Measurements from ENCODE around the gene ATP1A3.
"Not testable (repeated sequence)": the region's sequence is repeated elsewhere in the genome, so short reads cannot be mapped to it uniquely, and the experiment has no call there.

ATP1A3 gene

DNA sequence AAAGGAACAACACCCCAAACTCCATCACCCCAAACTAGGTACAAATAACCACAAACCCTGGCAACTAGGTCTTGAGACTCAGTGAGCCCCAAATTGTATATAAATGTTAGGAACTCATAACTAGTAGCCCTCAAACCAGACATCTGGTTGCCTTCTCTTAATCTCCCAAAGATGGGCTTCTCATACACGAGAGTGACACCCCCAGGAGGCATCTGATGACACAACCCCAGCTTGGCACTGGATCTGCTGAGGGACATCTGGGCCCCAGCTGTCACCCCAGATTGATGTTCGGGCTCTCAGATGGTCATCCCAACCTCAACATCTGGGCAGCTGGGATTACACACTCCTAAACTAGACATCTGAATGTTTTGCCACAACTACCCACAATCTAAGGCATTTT lies 49.7 kb downstream of the ATP1A3 start:
- DNase-seq, result no peak

DNA sequence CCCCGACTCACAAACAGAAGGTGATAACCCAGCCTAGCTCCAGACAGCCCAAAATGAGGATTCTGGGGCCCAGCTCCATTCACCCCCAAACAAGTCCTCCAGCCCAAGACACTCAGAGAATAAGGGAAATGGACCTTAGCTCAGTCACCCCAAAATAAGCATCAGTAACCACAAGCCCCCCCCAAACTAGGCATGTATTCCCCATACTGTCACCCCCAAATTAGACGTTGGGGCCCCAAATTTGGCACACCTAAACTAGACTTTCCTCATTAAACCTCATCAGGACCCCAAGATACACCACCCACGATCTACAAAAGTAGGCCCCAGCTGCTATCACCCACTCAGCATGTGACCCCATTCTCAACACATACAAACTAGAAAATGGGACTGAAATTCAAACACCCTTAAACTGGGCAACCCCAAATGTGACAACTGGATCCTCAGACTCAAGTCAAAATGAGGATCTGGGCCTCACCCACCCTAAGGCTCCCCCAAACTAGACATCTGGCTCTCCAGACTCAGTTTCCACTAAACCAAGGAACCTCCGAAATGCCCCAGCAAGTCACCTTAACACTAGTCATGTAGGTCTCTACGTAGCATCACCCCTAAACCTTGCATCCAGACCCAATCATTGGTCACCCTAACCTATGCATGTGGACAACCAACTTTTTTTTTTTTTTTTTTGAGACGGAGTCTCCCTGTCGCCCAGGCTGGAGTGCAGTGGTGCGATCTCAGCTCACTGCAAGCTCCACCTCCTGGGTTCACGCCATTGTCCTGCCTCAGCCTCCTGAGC lies 52.4 kb downstream of the ATP1A3 start:
- DNase-seq, result no peak

DNA sequence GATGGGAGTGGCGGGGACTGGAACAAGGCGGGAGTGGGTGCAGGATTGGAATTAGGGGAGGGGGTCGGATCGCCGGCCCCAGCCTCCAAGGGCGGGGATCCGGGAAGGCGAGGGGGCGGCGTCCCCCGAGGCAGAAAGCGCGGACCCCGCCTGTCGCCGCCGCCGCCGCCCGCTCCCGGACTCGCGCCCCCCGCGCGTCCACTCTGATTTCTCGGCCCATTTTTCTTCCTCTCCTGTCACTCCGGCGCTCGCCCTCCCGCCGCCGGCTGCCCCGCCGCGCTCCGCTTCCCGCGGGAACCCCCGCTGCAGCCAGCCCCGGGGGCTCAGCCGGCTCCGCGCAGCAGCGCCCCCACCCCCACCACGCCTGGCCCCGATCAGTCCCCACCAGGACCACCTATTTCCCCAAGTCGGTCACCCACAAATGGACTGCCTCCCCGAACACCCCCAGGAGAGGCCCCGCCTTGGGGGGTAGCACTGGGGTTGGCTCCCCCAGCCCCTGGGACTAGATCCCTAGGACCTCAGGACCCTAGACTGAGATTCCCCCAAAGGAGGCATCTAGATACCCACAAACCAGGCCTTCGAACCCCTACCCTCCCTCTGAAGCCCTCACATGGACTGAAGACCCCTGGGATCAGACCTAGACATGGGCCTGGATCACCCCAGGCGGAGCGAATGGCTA lies 53.2 kb downstream of the ATP1A3 start:
- DNase-seq, result no peak

DNA sequence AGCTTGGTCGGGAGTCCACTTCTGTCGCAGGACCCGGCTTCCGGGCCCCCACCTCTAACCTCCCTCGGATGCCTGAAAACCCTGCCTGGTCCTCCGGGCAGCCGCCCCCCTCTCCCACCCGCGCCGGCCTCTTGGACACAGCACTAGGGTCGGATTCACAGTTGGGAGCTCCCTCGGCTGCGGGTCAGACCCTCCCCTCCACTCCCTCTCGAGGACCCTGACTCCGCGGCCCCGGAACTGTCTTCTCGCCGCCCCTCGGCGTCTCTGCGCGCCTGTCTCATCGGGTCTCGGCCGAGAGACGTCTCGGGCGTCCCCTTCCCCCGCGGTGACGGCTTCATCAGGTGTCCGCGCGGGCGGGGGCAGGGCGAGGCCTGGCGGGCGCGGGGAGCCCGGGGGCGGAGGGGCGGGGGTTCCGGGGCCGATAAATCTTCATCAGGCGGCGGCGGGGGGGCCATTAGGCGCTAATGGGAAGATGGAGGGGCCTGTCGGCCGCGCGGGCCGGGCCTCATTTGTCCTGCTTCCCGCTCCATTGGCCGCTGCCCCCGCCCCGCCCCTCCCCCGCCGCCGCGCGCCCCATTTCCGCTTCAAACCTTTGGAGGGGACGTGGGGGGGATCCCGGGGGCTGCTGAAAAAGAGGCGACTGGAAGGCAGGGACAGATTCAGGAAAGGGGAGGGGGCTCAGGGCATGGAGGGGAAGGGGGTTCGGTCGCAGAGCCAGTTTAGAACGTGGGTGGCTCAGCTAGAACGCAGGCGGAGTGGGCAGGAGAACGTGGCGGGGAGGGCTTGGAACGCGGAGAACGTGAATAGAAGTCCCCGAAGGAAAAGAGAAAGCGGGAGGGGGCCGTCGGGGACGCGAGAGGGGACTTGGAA lies 53.9 kb downstream of the ATP1A3 start:
- DNase-seq, result peak in 3 of 4 experiments; percentile 20 to 57 (median 45)

DNA sequence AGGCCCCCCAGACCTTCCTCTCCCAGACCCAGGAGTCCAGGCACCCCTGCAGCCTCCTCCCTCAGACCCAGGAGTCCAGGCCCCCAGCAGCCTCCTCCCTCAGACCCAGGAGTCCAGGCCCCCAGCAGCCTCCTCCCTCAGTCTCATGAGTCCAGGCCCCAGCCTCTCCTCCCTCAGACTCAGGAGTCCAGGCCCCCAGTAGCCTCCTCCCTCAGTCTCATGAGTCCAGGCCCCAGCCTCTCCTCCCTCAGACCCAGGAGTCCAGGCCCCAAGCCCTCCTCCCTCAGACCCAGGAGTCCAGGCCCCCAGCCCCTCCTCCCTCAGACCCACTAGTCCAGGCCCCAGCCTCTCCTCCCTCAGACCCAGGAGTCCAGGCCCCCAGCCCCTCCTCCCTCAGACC lies 54.8 kb downstream of the ATP1A3 start:
- not testable (repeated sequence) for DNase-seq

DNA sequence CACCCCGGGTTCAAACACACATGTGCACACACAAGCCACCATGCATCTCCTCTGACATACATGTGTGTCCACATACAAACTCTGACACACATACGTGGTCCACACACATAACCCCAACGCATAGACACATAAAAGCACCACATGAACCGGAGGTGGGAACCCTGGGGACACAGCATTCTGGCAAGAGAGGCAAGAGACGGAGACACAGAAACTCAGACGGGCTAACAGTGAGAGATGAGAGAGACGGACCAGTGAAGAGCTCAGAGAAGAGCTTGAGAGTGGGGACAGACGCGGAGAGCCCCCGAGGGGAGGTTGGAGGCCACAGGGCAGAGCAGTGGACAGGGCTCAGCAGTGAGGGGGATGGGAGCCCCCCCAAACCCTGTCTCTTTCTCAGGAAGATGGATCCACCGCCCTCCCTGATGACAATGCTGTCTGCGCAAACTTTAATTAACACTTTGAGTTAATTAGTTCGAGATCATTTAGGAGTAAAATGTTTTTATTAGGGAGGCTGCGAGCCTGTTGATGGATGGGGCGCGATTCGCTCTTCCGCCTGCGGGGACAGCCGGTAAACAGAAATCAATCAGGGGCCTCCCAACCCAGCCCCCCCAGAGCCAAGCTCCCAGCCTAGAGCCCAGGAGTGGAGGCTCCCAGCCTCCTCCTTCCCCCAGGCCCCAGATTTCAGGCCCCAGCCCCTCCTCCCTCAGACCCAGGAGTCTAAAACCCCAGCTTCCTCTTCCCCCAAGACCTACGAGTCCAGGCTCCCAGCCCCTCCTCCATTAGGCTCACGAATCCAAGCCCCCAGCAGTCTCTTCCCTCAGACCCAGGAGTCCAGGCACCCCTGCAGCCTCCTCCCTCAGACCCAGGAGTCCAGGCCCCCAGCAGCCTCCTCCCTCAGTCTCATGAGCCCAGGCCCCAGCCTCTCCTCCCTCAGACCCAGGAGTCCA lies 56.2 kb downstream of the ATP1A3 start:
- DNase-seq, result no peak

DNA sequence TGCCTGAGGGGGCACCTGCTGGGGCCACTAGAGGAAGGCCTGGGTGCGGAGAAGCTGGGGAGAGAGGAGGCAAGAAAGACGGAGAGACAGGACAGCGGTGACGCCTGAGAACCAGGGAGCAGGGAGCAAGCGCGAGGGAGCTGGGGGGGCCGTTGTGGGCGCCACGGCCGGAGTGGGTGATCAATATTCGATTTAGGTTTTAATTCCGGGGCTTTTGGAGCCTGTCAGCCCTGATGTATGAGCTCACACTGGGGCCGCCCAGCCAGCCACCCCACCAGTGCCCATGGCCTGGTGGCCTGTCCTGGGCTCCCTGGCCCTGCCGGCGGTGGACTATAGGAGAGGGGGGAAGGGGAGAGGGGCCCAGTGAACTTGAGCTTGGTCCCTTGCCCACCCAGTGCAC lies 57.1 kb downstream of the ATP1A3 start:
- no peak for DNase-seq

DNA sequence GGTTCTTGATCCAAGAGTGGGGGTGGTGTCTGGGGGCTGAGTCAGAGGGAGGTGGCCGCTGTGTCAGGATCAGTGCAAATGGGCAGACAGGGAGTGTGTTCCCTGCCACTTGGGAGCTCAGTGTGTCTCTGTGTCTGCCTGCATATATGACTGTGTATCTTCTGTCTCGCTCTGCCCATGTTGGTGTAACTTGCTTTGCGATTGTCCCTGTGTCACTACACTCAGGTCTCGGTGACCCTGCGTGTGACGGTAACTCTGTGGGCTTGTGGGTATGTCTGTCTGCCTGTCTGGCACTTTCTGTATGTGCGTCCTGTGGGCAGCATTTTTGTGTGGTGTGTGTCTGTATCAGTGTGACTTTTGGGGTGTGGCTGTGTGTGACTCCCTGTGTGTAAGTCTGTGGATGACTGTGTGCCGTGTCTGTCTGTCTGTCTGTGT lies 57.6 kb downstream of the ATP1A3 start:
- DNase-seq, result no peak

DNA sequence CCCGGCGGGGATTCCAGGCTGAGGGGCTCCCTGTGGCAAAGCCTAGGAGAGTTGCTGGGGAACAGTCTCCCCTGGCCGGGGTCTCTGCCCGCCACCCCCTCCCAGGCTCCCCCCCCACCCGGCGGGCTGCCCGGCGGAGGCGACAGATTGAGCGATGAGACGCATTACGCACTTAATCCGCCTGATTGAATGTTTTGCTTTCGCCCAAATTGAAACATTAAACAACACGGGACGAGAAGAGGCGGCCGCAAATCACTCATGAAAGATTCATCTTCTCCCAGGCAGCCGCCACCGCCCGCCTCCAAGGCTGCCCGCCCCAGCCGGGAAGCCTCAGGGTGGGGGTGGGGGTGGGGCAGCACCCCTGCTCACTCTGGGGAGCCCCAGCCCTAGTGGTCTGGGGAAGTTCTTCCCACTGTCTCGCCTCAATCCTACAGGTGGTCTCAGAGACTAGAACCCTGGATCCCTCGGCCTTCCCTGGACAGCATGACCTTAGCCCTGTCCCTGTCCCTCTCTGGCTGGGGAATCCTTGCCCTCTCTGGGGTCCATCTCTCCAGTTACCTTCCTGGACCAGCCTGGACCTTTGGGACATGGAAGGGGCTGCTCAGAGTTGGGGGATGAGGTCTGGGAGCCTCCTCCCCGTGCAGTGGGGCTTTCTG lies 58.1 kb downstream of the ATP1A3 start:
- no peak for DNase-seq

DNA sequence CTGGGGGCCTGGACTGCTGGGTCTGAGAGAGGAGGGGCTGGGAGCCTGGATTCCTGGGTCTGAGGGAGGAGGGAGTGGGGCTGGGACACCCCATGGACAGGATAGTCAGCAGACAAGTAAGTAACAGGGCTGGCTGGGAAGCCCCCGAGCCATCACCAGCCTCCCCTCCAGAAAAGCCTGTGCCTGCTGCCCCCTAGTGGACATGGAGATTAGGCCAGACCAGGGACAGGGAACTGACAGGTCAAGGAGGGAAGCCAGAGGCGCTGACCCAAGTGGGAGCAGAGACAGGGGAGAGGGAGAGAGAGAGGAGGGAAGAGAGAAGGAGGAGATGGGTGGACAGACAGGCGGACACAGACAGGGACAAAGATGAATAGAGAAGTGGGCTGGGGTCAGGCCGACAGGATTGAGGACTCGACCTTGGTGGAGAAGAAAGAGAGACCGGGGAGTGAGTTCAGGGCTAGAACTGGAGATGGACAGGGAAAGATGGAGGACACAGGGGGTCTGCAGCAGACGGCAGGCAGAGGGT lies 59.1 kb downstream of the ATP1A3 start:
- DNase-seq, result peak; percentile 72 to 86 (median 83)

DNA sequence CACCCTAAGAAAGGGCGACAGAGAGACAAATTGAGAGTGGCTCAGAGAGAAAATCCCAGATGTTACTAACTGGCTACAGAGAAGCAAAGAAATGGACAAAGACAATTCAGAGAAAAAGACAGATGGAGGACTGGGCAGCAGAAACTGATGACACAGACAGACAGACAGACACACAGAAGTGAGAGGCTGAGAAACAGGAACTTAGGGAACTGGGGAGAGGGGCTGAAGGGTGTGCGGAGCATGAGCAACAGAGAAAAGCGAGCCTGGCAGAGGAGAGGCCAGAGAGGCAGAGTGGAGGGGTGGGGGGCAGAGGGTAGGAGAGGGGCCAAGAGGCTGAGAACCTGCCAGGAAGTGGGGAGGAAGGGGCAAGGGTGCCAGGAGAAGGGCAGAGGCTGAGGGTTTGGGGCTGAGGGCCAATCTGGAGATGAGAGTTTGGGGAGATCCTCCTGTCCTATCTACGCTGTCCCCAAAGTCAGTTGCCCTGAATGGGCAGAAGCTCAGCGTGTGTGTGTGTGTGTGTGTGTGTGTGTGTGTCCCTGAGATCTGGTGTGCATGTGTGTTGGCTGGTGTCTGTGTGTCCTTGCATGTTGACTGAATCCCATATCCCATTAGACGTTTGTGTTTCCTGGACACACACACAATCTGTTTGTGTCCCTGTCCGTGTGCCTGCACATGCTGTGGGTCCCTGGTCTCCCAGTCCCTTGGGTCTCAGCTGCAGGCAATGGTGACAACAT lies 60.2 kb downstream of the ATP1A3 start:
- peak in 1 of 4 experiments; percentile 35 for DNase-seq

DNA sequence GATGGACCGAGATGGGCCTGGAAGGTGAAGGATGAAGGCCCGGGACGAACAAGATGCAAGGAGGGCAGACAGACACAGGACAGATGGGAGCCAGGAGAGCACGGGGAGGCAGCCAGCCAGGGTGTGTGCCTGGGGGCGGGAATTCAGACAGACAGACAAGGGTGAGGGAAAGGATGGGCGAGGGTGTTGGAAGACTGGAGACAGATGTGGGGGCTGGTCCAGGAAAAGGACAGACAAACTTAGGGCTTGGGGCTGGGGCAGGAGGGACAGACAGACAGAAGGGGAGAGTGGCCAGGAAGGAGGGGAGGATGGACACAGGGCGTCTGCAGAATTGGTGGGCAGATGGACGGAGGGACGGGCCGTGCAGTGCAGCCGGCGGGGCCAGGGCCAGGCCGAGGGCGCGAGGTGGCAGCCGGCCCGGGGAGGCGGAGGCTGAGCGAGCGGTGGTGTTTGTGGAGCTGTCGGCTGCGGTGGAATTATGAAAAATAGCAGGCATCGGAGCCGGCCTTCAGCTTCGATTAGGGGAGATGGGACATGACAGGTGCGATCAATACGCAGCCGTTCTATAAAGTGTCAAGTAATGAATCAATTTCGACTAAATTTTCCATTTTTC lies 61.2 kb downstream of the ATP1A3 start:
- DNase-seq, result no peak

DNA sequence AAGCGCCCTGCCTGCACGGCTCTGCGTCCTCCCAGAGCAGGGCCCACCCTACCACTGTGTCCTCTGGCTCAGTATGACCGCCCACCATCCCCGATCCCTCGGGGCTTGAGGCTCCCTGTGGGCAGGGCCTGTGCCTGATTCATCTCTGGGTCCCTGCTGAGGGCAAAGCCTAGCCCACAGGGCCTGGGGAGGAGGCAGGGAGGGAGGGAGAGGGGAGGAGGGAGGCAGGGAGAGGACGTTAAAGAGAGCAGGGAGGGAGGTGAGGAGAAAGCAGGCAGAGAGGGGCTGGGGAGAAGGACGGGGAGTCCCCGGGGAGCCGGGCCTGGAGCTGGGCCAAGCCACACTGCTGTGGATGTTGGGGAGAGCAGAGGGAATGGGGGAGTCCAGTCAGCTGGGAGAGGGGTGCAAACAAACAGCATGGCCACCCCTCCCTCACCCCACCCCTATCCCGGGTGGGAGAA lies 61.7 kb downstream of the ATP1A3 start:
- DNase-seq, result no peak

DNA sequence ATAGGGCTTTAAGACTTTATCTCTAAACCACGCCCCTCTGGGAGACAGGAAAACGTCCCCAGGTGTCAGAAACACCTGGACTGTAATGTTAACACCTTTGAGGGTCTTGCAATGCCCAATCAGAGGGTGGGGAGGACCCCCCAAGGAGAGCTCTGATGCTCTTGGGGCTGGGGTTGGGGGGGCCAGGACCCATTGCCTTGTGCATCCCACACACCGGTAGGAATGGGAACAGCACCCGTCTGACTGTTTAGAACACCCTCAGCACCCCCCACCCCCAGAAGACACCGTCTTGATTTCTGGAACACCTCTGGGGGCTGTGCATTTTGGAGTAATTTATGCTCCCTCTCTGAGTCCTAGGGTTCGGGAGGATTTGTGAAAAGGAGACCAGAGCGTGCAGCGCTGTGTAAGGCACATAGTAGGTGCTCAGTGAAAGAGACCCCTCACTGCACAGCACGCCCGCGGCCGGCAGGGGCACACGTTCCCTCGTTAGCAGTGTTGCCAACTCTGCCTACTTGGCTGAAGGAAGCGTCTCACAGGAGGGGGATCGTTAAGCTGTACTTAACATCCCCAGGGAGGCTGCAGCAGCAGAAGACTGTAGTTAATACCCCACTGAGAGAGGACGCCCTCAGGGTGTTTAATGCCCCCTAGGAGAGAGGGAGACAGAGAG lies 63.0 kb downstream of the ATP1A3 start:
- peak in 1 of 4 experiments; percentile 47 for DNase-seq

DNA sequence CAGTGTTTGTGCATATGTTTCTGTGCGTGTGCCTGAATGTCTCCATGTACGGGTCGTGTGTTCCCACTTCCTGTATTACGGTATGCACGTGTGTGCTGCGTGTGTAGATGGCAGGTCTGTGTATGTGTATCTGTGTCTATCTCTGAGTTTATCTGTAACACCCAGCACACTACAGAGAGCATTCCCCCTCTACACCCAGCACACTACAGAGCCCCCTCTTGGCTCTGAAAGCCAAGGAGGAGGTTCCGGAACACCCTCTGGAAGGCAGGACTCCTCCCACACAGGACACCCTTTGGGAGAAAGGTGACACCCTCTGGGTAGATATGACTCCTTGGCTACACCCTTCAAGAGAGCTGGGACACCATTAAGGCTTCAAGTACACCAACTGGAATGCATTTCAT lies 63.7 kb downstream of the ATP1A3 start:
- DNase-seq, result no peak

DNA sequence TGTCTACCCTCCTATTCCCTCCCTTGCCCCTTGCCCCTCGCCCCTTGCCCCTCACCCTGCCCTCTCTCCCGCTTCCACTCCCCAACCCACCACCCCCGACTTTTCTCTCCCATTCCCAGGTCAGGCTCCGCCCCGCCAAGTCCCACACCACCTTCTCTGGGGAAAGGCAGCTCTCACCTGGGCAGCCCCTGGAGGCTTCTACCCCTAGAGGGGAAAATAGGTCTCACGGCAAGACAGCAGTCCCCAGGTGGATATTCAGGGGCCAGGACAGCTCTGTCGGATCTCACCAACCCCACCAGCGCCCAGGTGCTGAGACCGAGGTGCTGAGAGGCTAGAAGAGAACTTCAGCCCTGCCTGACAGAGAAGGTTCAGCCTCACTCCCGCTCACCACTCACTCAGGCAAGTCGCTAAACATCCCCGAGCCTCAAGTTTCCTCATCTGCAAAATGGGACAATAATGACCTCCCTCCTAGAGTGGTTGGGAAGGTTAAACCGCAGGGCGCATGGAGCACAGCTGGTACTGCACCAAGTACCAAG lies 64.4 kb downstream of the ATP1A3 start:
- no peak for DNase-seq

DNA sequence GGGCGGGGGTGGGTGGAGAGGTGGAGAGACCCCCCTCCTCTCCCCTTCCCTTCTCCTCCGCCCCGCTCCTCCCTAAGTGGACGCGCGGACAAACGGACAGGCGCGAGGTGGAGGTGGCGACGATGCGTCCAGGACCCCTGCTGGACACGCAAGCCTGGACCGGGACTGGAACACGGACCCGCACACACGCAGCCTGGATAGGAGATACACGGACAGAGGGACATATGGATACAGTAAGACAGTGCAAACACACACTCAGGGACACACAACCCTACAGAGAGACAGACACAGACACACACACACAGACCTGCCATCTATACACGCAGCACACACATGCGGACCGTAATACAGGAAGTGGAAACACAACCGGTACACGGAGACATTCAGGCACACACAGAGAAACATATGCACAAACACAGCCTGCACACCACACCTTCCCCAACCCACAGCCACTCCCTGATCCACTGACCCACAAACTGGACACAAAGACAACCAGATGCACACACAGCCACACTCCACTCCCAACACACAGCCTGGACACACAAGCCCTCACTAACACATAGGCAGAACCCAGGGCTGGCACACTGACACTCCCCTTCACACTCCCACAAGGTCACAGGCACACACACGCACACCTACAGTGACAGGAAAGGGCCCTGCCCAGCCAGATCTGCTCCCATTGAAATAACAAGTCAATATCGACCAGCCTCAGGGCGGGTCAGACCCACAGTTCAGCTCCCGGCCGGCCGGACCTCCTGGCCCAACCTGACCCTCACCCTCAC lies 65.1 kb downstream of the ATP1A3 start:
- peak in 1 of 4 experiments; percentile 17 for DNase-seq

DNA sequence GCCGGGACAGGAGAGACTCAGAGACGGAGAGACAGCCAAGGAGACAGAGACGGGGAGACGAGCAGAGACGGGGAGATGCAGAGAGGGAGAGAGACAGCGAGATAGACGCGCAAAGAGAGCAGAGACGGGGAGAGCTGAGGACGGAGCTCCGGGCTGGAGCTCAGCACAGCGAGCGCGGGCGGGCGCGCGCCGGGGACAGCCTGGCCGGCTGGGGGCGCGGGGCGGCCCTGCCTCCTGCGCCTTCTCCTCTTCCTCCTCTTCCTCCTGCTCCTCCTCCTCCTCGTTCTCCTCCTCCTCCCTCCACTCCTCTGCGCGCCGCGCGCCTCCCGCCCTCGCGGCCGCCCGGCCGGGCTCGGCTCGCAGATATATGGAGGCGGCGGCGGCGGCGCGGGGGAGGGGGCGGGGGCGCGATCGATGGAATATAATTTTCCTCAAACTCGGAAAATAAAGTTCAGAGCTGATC lies 65.8 kb downstream of the ATP1A3 start, which contains the start of gene ERFL:
ERFL (minus strand) TSS at position 229 of the 463 bp plus-strand sequence. CDS start 15,530 bp downstream, outside the sequence.
- peak in 3 of 4 experiments; percentile 19 to 53 (median 43) for DNase-seq
